ENCODE data around the gene CEMP1.
"Not testable (repeated sequence)": the region's sequence is repeated elsewhere in the genome, so short reads cannot be mapped to it uniquely, and the experiment has no call there.

- not testable (repeated sequence) for TF ChIP-seq CTCF, POLR2A (IDR thresholded peaks at IDR 0.05)
Observed at GRCh38 chr16:2543771-2544170, 12.6 kb upstream of the CEMP1 start.

Data from prostate gland (tissue), 2 donors.